Activated effector memory CD4-positive, alpha-beta T cell treated with anti-CD3 and anti-CD28 coated beads, Interleukin-2, amount 50 U/mL, for 16 hours (primary cell): ENCODE measurements around the gene FLACC1.
"Not testable (repeated sequence)": the region's sequence is repeated elsewhere in the genome, so short reads cannot be mapped to it uniquely, and the experiment has no call there.

Experiments
- DNase-seq: peaks from one replicate; pipeline ENCODE4 v3.0.0-alpha.2; 2020

The FLACC1 gene

DNA sequence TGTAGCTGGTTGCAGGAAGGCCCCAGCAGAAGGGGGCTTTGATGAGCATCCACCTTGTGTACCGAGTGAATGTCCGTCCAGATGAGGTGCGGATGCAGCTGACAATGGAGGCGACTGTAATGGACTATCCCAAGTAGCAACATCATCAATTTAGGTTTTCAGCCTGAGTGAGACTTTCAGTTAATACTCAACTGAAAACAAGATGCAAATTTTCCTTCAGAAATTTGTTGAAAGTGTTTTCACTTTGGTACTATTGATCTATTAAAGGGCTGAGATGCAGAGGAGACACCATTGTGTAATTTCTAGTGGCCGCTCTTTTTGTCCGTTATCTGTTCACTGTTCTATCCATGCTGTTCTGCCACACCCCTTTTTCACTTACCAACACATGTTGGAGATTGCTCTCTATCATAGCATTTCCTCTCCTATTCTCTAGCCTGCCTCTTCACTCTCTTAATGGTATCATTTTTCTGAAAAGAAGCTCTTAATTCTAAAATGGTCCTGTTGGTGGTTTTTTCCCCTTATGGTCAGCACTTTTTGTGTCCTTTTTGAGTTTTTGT is 108.8 kb downstream of the FLACC1 start:
- no peak for DNase-seq

DNA sequence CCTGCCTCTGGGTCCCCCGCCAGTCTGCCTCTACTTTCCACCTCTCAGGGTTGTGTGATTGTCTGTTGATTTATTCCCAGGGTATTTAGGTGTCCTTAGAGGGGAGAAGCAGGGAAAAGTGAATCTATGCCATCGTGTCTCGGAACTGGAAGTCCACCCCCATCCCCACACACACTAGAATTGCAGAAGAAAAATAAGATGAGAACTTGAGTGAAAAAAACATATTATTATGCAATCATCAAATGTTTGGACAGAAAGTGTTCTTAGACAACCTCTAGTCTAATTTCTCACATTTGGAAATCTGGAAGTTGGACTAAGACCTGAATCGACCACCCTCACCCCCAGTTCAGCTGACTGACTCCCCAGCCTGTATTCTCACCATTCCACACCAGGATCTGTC is 110.9 kb downstream of the FLACC1 start:
- DNase-seq, result no peak

DNA sequence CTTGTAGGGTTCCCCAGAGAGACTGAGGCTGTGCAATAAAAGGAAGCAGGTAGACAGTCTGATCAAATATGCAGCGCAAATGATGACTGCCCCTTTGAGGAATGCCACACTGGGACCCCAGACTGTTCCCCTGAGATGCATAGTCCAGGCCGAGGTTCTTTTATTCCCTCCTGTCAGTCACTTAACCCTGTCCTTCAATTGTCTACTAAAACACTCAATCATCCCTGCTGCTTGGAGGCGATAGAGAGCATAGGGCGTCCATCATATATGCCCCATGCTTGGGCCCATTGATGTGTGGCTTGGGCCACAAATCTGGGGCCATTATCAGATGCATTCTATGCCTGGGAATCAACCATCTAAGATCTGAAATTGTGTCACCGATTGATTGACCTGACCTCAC is 112.3 kb downstream of the FLACC1 start:
- DNase-seq, result no peak

DNA sequence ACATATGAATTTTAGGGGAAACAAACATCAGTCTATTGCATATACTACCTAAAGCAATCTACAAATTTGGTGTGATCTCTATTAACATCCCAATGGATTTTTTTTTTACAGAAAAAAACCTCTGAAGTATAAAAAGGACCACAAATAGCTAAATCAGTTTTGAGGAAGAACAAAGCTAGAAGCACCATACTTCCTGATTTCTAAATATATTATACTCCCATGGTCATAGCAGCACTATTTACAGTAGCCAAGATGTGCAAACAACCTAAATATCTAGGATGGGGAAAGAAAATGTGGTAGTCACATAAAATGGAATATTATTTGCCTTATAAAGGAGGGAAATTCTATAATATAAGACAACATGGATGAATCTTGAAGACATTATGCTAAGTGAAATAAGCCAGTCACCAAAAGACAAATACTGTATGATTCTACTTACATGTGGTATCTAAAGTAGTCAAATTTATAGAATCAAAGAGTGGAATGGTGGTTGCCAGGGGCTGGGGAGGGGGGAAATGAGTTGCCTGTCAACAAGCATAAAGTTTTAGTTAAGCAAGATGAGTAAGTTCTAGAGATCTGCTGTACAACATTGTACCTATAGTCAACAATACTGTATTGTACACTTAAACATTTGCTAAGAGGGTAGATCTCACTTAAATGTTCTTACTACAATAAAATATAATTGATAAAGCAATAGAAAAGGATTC is 114.4 kb downstream of the FLACC1 start:
- DNase-seq, result no peak

DNA sequence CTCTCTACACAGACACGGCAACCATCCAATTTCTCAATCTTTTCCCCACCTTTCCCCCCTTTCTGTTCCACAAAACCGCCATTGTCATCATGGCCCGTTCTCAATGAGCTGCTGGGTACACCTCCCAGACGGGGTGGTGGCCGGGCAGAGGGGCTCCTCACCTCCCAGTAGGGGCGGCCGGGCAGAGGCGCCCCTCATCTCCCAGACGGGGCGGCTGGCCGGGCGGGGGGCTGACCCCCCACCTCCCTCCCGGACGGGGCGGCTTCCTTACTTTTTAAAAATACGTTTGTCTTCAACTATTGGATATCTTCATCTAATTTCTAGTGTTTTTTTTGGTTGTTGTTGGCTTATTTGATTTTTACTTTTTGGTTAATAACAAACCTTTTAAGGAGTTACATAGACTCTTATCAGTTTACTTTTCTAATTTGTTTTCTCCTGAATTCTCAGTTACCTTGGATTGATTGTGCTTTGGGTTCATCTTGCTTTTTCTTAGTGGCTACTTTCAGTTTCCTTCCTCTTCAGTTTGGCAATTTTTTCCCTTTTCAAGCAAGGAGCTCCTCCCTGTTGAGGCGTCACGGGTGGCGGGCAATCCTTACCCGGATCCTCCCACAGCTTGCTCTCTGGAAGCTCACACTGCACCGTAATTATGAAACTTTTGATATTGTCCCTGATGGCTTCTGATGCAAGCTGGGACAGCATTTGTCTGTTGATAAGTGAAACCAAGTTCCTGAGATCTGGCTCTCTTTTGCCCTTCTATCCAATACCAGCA is 117.8 kb downstream of the FLACC1 start:
- DNase-seq, result not testable (repeated sequence)
